Measurements from ENCODE around the gene SPRING1.

The SPRING1 gene

GRCh38 chr12:116736962-116737773 is 701 bp downstream of the SPRING1 start:
- DNase-seq: no peak

DNA sequence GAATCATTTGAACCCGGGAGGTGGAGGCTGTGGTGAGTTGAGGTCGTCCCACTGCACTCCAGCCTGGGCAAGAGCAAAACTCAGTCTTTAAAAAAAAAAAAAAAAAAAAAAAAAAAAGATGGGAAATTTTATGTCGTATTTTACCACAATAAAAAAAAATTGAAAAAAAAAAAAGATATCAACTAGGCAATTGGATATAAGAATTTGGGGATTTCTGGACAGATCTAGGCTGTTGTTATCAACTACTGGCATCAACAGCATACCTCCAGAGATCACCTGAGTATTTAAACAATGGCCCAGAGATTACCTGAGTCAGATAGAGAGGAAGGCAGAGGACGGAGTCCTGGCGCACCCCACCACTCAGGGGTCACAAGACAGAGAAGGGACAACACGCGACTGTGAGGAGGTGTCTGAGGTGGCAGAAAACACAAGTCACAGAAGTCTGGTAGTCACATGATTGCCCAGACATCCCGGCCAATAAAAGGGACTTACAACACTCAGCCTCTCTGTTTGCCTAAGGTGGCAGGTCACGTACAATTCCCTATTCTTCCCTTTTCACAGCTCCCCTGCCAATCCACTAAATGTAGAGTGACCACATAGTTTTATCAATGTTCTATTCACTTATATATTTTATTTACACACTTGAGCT is 1.8 kb downstream of the SPRING1 start:
- no peak for DNase-seq

GRCh38 chr12:116735084-116735483 is 2.8 kb downstream of the SPRING1 start:
- DNase-seq: no peak

DNA sequence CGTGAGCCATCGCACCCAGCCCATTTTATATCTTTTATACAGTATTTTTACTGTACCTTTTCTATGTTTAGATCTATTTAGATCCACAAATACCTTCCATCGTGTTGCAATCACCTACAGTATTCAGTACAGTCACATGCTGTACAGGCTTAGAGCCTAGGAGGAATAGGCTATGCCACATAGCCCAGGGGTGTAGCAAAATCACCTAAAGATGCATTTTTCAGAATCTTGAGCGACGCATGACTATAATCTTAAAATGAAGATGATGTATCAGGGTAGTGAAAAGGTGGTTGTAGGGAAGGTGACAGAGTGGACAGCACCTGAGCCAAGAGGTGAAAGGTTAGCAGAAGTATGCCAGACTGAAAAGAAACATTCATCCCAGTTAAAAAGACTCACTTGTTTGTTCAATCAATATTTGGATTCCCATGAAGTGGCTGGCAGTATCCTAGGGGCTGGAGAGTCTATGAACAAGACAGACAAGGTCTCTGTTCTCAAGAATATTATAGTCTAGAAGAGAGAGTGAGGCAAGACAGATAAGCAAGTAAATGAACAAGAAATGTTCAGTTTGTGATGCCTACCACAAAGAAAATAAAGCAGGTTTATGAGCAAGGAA is 3.6 kb downstream of the SPRING1 start:
- DNase-seq: no peak

GRCh38 chr12:116731801-116732200 is 6.1 kb downstream of the SPRING1 start:
- no peak for DNase-seq

DNA sequence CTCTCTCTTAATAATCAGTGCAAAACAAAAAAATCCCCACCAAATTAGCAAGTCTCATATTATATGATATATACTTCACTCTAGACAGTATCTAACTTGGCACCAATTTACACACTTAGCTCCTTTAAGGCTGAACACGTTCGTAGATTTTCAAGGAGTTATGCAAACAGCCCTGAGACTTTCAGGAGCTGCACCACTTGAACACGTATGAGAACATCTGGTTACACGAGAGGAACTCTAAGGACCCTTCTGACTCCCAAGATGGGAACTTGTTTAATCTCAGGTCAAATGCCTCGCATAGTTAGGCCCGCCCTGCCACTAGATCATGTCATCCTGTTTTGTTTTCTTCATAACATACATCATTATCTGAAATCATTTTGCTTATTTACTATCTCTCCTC is 10.0 kb downstream of the SPRING1 start:
- no peak for DNase-seq

DNA sequence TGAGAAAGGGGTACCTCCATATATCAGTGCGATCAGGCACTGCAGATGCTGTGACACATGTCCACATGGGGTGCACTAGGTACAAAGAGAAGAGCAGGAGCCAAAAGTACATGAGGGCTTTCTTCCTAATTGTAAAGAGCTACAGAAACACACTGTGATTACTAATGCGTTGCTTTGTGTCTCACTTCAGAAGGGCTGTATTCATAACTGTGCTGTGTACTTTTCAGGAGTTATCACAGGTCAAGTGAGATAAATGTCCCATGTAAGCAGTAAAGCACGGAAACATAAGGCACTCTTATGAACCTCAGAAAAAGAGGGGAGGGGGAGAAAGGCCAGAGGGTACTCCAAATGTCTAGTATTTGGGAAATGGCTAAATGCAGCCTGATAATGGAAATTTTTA is 10.6 kb downstream of the SPRING1 start:
- no peak for DNase-seq

GRCh38 chr12:116726694-116727093 is 11.2 kb downstream of the SPRING1 start:
- DNase-seq: no peak

DNA sequence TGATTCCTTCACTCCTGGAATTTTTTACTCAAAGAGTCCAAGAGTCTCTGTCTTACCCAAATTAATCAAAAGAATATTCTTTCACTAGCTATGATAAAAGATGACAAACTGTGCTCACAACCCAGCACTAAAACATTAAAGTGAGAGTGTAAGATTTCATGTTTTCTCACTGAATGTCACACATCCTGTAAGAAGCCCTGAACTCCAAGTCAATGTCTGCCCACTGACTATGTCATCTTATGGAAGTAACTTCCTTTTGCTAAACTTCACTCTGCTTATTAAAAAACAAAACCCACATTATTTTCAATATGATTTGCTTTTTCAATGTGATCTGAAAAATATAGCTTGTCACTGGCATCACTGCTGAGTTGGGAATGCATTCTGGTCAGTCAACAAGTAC is 15.6 kb downstream of the SPRING1 start:
- DNase-seq: no peak

DNA sequence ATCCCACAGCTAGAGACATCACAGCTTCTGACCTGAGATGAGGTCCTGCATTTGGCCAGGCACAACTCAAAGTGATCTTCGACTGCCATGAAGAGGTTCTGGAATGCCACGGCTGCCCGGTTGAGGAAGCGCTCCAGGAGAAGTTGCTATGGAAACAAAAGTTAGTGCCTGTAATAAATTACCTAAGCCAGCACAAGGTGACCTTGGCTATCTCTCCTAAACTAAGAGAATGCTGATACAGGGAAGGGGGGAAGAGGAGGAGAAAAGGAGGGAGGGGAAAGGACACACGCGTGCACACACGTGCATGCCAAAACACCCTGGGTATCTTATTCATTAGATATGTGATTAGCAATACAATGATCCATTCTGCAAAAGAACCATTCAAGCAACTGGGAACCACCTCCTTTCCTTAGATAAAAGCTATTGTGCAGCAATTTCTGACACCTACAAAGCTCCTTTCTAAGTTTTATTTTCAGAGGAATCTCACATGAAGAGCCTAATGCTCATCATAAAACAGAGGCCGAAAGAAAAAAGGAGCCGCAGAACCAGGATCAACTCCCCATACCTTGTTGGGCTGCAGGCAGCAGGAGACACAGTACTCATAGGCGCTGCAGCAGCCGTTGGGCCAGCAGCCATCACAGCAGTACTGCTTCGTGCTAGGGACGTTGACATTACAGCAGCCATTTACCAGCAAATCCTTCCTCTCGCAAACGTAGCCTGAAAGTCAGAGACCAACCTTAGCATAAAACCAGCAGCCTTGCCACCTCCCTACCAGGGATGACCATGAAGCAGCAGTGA is 17.9 kb downstream of the SPRING1 start:
- no peak for DNase-seq

- peak in 1 of 2 donors; percentile 38 for DNase-seq
These were observed 19.0 kb downstream of the SPRING1 start for GRCh38 chr12:116718655-116719454.

DNA sequence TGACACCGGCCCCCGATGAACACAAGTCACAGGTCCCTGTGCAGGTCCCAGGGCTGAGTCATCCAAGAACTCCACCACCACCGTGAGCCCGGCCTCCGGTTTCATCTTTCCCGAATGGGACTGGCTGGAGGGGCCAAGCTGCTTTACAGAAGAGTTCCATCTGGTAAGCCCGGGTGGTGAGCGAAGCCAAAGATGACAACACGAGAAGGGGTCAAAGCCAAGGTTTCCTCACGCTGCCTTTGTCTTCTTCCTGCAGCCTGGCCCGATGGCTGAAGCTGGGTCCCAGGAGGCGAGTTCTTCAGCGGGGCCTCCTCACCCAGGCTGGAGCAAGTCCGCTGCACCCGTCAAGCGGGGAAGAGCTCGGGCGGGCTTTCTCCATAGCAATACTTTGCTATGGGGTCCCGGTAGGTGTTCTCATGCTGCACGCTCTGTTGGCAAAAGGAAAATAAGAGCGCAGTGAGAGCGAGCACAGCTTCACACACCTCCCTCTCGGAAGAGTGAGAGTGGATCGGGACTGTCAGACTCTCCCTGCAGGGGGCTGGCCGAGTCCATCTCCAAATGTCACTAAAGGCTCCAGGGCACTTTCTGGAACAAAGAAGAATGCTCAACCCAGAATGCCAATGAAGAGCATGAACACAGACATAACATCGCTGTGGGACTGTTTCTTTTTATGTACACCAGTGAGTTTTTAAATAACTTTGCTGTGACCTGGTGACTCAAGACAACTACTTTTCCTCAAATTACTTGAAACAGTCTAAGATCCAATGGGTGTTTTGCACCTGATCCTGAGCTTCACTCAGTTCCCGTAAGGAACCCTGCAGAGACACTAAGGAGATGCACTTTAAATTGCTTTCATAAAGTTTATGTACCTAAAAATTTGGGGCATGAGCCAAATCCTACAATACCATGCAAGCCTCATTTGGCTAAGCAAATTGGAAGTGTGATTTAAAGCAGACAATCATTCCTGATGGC is 20.1 kb downstream of the SPRING1 start:
- DNase-seq: peak; percentile 33 to 51

DNA sequence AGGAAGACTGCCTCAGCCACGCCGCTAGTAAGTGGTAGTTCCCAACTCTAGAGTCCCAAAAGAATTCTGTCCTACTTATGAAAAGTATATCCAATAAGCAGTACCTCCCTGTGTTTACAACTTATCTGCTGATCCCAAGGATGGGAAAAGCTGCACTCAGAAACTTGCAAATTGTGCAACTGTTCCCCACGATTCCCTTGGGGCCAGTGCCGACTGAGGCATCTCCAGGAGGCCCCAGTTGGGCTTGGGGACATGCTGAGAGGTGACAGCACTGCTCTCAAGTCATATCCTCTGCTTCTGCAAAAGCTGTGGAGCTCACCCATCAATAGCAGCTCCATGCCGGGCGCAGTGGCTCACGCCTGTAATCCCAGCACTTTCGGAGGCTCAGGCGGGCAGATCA is 23.7 kb downstream of the SPRING1 start:
- DNase-seq: no peak

GRCh38 chr12:116713527-116713926 is 24.3 kb downstream of the SPRING1 start:
- DNase-seq: no peak

DNA sequence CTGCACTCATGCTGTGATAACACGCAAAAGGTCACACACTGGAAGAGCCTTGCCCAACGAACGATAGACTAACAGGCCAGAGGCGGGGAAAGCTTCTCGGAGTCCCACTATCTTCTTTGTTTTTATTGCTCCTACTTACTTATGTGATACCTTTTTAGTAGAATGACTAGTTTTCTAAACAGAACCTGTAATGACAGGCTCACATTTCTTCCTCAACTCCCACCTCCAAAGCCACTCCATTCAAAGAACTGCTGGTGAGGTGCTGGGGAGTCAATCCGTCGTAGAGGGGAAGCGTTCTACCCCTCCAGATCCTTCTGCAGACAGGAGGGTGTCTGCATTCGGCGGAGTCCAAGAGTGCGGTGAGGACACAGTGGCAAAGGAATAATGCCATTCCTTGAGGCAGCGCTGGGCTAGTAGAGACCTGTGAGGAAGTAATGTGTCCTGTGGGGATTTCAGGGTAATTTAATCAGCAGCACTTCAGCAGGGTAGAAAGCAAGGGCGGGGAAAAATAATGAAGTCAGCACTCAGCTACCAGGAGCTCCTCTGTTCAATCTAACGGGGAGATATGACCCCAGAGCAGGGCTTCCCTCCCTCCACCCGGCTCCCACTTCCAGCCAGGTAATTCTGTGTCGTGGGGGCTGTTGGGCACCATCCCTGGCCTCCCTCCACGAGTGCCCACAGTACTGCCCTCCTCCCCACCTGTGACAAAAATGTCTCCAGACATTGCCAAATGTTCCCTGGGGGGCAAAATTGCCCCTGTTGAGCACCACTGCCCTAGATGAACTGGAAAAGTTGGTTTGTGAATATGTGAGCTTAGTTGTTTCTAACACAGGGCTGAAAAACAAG is 25.2 kb downstream of the SPRING1 start:
- no peak for DNase-seq

GRCh38 chr12:116710370-116711150 is 27.3 kb downstream of the SPRING1 start:
- no peak for DNase-seq

GRCh38 chr12:116709768-116710167 is 28.1 kb downstream of the SPRING1 start:
- DNase-seq: no peak

DNA sequence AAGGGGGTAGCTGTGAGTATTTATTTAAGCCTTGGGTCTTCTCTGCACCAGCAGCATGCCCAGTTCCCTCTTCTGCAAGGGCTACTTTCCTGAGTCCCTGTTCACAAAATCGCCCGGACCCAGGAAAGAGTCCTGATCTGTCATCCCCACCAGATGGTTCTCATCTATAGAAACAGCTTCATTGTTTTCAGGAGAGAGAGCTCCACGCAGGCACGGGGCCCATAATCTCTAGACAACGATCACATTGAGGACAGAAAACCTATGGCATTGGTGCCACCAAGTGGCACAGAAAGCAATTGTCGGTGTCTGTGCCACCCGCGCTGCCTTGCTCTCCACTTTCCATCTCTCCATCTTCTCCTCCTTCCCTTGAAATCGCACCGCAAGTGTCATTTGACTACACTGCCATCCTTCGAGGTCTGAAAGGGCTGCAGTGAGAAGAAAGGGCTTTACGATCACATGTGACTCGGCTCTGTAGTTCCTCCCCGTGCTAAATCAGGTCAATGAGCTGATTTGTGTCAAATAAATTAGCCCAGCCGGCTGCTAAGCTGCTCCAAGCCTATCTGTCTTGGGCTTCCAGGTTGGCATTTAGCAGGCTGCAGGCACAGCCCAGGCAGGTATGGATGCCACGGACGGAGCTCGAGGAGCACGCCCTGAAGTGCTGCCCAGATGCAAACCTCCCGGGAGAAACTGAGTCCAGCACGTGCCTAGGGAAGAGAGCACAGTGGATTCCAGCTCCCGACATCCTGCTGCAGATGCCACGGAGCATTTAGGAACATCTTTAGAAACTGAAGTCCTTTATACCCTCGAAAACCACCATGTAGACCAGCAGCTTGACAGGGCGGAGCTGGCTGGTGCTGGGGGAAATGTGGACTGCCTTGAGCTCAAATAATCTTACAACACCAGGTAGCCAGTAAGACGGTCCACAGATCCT is 28.8 kb downstream of the SPRING1 start:
- peak; percentile 85 to 95 for DNase-seq
